H1 (cell line): Measurements from ENCODE around the gene TMEM236. TPM values are rescaled to one million over a fixed set of nuclear protein-coding genes. Genes with fewer than 3 reads are reported as not detected.

Source experiments
- ATF3 ChIP-seq: IDR thresholded peaks from 2 replicates; pipeline ENCODE4 v1.6.1; 2011; ENCODE audit warnings: low read depth, mild to moderate bottlenecking, low read length; ENCODE audit not compliant: insufficient read depth
- EP300 ChIP-seq, 2 experiments: IDR thresholded peaks; 1 replicate in 1 of 2; 2 replicates in 1 of 2; pipeline ENCODE4 v1.6.1; 2011 to 2012; ENCODE audit warnings: low read depth in 2 of 2, low read length in 2 of 2, mild to moderate bottlenecking in 2 of 2, borderline replicate concordance in 1 of 2, inconsistent platforms in 1 of 2, moderate library complexity in 1 of 2
- EZH2 ChIP-seq: fragments of 200-600 bp; sonication (generic); IDR thresholded peaks from 2 replicates; pipeline ENCODE4 v1.7.1; 2012; ENCODE audit warnings: low read depth, mild to moderate bottlenecking, moderate library complexity, low read length, inconsistent platforms; ENCODE audit not compliant: severe bottlenecking
- MAFK ChIP-seq: IDR thresholded peaks from 2 replicates; pipeline ENCODE4 v1.6.1; 2012; ENCODE audit warnings: low read depth, mild to moderate bottlenecking, improper control_type of control experiment, low read length
- SIRT6 ChIP-seq: IDR thresholded peaks from one replicate; pipeline ENCODE4 v1.7.1; 2012; ENCODE audit warnings: low read length, inconsistent platforms
- polyA plus RNA-seq, 7 experiments: library from polyadenylated mRNA; depleted of rRNA in 3 of 7; stranded (reverse) in 5 of 7; unstranded in 2 of 7; fragments of >200 nt in 5 of 7; fragments of 200-250 nt in 2 of 7; gene quantifications; 1 replicate in 5 of 7; 2 replicates in 1 of 7; 4 replicates in 1 of 7; pipeline versions ENCODE4 v1.2.1 to v1.2.3, GENCODE V29; 2011 to 2013; ENCODE audit warnings: missing spikeins in 2 of 7, mixed read lengths in 2 of 7
- total RNA-seq: library from RNA; stranded (reverse); fragmentation: NEBNext Ultra II Directional; extraction: Animal tissue kit (Norgen Biotek cat#: 25700); gene quantifications from 2 replicates; pipeline ENCODE4 v1.2.1, GENCODE V29; 2021

Gene TMEM236
- total and polyA plus RNA-seq, 2 of the 8 experiments (the other 6 are each of a cell fraction or from before 2014, with no cell fraction given), result 0.02 to 0.07 TPM

GRCh38 chr10:17749890-17750289 is 2.1 kb upstream of the TMEM236 start (continued):
- TF ChIP-seq ATF3 (no peak), EZH2 (no peak), SIRT6 (no peak), MAFK (no peak), EP300 (IDR thresholded peaks at IDR 0.05; ENCODE audit: borderline replicate concordance in 1 of 2, low read depth in 2 of 2, low read length in 2 of 2) (no peak)
